Kidney (tissue), 14 donors: ENCODE results near the gene ETF1. TPM values are rescaled to one million over a fixed set of nuclear protein-coding genes. Genes with fewer than 3 reads are reported as not detected.

ENCODE experiments used
- DNase-seq, 5 donors: peaks; one replicate each; pipeline ENCODE4 v3.0.0-alpha.2; 2013 to 2020
- FAIRE-seq: peaks from 2 replicates; lab custom pipeline; 2012; peaks lifted over from hg19 to GRCh38; lab: Jason Lieb, UNC
- H3K27ac ChIP-seq, 2 donors: one replicate each; pipeline ENCODE4 v1.7.0; 2013; ENCODE audit warnings: low read depth in 2 of 2, low read length in 2 of 2, inconsistent platforms in 1 of 2
- H3K27me3 ChIP-seq: one replicate; pipeline ENCODE4 v1.7.1; 2013; ENCODE audit warnings: low read length, inconsistent platforms; ENCODE audit not compliant: control insufficient read depth, insufficient read depth
- H3K36me3 ChIP-seq, 3 donors: one replicate each; pipeline versions ENCODE4 v1.7.0 to v1.7.1; 2013; ENCODE audit warnings: low read length in 3 of 3, control low read depth in 1 of 3, inconsistent platforms in 1 of 3; ENCODE audit not compliant: insufficient read depth in 3 of 3, control insufficient read depth in 2 of 3
- H3K4me1 ChIP-seq, 3 donors: one replicate each; pipeline versions ENCODE4 v1.7.0 to v1.7.1; 2013; ENCODE audit warnings: low read length in 3 of 3, inconsistent platforms in 1 of 3, low read depth in 1 of 3; ENCODE audit not compliant: control insufficient read depth in 2 of 3, insufficient read depth in 2 of 3
- H3K4me3 ChIP-seq, 3 donors: one replicate each; pipeline versions ENCODE4 v1.7.0 to v1.8.1; 2013; ENCODE audit warnings: low read length in 3 of 3, control low read depth in 1 of 3, inconsistent platforms in 1 of 3
- H3K9ac ChIP-seq, 3 donors: one replicate each; pipeline versions ENCODE4 v1.7.0 to v1.7.1; 2013; ENCODE audit warnings: low read length in 3 of 3, control low read depth in 1 of 3, inconsistent platforms in 1 of 3
- H3K9me3 ChIP-seq, 3 donors: one replicate each; pipeline versions ENCODE4 v1.7.0 to v1.7.1; 2013; ENCODE audit warnings: low read length in 3 of 3, control low read depth in 1 of 3, inconsistent platforms in 1 of 3; ENCODE audit not compliant: control insufficient read depth in 2 of 3, insufficient read depth in 1 of 3
- intact Hi-C: fragments of 100-400 bp; cut with DNase I; formaldehyde crosslinking; loops from one replicate; pipeline ENCODE4 v1.11.1; 2022
- polyA plus RNA-seq: library from polyadenylated mRNA; stranded (reverse); fragments of 350-450 nt; fragmentation: Illumina TruSeq; extraction: RNeasy Lipid Tissue Mini Kit (QIAGEN cat#74804); gene quantifications from one replicate; pipeline ENCODE4 v1.2.3, GENCODE V29; 2014; ENCODE audit warnings: low read depth, low replicate concordance; ENCODE audit not compliant: insufficient read depth
- total RNA-seq: library from RNA; stranded (reverse); fragmentation: NEBNext Ultra II Directional; extraction: Animal tissue kit (Norgen Biotek cat#: 25700); gene quantifications from one replicate; pipeline ENCODE4 v1.2.1, GENCODE V29; 2021
- TF ChIP-seq, protein P1 (sequence below): IDR thresholded peaks from 3 replicates; pipeline ENCODE4 v1.5.1; 2012; ENCODE audit warnings: mild to moderate bottlenecking, moderate library complexity, borderline replicate concordance; ENCODE audit not compliant: insufficient read depth; ENCODE audit errors: extremely low read depth
- donor health status: control.
- donor health status: control.
- donor health status: control.
- donor health status: control.
- donor health status: control.
- donor health status: DM: yes; HTN: yes; CAD: no.
- donor health status: Normal renal cell carcinoma (clear cell type).

The ETF1 gene
- total and polyA plus RNA-seq, 2 donors from 2014 or later: 37.5 to 85.6 TPM

DNA sequence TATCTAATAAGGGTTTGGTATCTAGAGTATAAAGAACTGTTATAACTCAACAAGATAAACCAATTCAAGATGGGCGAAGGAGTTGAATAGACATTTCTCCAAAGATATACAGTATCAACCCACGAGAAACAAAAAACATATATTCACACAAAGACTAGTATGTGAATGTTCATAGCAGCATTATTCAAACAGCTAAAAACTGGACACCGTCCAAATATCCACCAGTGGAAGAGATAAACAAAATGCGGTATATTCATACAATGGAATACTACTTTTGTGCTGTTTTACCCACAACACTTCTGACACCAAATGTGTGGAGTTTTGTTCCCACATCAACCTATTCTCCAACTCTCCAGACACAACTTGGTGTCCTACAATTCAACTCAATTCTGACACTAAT, 44.7 kb downstream of the ETF1 start:
- Histone ChIP-seq H3K9ac (no peak overlapping the region), H3K4me3 (no peak overlapping the region), H3K36me3 (no peaks in the 10 kb centered on the region), H3K27me3 (no peaks in the 10 kb centered on the region), H3K9me3 (no peaks in the 10 kb centered on the region), H3K4me1 (no peaks in the 10 kb centered on the region), H3K27ac (no peak overlapping the region)
- intact Hi-C loops: no loop called here
- TF ChIP-seq, protein P1, sequence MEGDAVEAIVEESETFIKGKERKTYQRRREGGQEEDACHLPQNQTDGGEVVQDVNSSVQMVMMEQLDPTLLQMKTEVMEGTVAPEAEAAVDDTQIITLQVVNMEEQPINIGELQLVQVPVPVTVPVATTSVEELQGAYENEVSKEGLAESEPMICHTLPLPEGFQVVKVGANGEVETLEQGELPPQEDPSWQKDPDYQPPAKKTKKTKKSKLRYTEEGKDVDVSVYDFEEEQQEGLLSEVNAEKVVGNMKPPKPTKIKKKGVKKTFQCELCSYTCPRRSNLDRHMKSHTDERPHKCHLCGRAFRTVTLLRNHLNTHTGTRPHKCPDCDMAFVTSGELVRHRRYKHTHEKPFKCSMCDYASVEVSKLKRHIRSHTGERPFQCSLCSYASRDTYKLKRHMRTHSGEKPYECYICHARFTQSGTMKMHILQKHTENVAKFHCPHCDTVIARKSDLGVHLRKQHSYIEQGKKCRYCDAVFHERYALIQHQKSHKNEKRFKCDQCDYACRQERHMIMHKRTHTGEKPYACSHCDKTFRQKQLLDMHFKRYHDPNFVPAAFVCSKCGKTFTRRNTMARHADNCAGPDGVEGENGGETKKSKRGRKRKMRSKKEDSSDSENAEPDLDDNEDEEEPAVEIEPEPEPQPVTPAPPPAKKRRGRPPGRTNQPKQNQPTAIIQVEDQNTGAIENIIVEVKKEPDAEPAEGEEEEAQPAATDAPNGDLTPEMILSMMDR: no peak
- FAIRE-seq: no peak
- DNase-seq: no peak

DNA sequence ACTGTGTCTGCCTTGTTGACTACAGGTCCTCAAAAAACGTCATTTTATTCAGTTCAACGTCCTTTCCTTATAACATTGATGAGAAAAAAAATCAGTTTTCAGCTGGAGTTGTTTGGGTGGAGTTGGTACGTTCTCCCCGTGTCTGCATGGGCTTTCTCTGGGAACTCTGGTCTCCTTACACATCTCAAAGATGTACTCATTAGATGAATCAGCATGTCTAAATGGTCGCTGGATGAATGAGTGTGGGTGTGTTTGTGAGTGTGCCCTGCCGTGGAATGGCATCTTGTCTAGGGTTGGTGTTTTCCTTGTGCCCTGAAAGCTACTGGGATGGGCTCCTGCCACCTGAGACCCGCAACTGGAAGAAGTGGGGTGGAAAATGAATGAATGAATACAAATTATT, 47.7 kb downstream of the ETF1 start:
- H3K4me3 ChIP-seq: no peak overlapping the region
- no peak overlapping the region for H3K27ac ChIP-seq
- TF ChIP-seq, protein P1: no peak
- intact Hi-C loops: no loop called here
- H3K4me1 ChIP-seq: peaks cover 0 to 17% (median 4%) of the 10 kb centered on the region in 3 donors
- H3K36me3 ChIP-seq: no peaks in the 10 kb centered on the region
- H3K9me3 ChIP-seq: no peaks in the 10 kb centered on the region
- H3K27me3 ChIP-seq: peaks cover 5% of the 10 kb centered on the region
- H3K9ac ChIP-seq: no peak overlapping the region
- no peak for DNase-seq
- FAIRE-seq: no peak

DNA sequence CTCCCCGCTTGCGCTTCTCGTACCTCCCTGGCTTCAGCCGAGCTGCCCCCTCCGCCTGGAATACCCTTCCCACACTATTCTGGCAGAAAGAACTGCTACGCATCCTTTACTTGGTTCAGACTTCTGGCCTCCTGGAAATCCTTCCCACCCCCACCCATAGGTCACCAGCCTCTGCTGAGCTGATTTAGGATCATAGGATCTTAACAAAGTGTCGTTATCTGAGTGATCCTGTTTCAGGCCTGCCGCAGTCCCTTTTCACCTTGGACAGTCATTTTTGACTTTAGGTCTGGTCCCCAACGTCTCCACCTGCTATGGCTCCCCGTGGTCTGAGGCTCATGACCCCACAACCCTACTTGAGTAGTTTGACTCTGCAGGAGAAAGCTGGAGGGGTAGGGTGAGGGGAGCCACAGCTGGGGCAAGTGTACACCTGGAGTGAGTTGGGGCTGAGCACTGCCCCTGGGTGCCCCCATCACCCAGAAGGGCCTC, 50.4 kb downstream of the ETF1 start:
- no peak for FAIRE-seq
- no peak overlapping the region for H3K27ac ChIP-seq
- peak overlapping the region; percentile 15 to 58 (median 31) for H3K4me3 ChIP-seq
- peak overlapping the region in 1 of 3 donors; percentile 46 for H3K9ac ChIP-seq
- TF ChIP-seq, protein P1: no peak
- no peaks in the 10 kb centered on the region for H3K9me3 ChIP-seq
- no peaks in the 10 kb centered on the region for H3K36me3 ChIP-seq
- H3K27me3 ChIP-seq: peaks cover 5% of the 10 kb centered on the region
- DNase-seq: no peak
- H3K4me1 ChIP-seq: peaks cover 0 to 17% (median 4%) of the 10 kb centered on the region in 3 donors
- intact Hi-C loops: no loop called here
